GM23248 (cell line): ENCODE data around the gene ZNF710. TPM values are rescaled to one million over a fixed set of nuclear protein-coding genes. Genes with fewer than 3 reads are reported as not detected.

Source experiments
- DNase-seq: peaks from one replicate; pipeline ENCODE4 v3.0.0-alpha.2; 2015
- H2AFZ ChIP-seq: fragments of 200-600 bp; sonication (generic); 2 replicates; pipeline ENCODE4 v1.6.1; 2016; ENCODE audit warnings: antibody characterized with exemption
- H3F3A ChIP-seq: fragments of 200-600 bp; sonication (generic); 2 replicates; pipeline ENCODE4 v1.6.1; 2016; ENCODE audit warnings: mild to moderate bottlenecking, antibody characterized with exemption, mixed run types; ENCODE audit not compliant: insufficient read depth
- H3K27ac ChIP-seq: fragments of 200-600 bp; sonication (generic); 2 replicates; pipeline ENCODE4 v1.5.1; 2016; ENCODE audit warnings: mild to moderate bottlenecking
- H3K27me3 ChIP-seq: fragments of 200-600 bp; sonication (generic); replicated peaks from 2 replicates; pipeline ENCODE4 v1.6.1; 2016; ENCODE audit warnings: mild to moderate bottlenecking; ENCODE audit not compliant: insufficient read depth
- H3K36me3 ChIP-seq: fragments of 200-600 bp; sonication (generic); 2 replicates; pipeline ENCODE4 v1.6.1; 2016; ENCODE audit warnings: low read depth, mild to moderate bottlenecking
- H3K4me1 ChIP-seq: fragments of 200-600 bp; sonication (generic); 2 replicates; pipeline ENCODE4 v1.6.1; 2016; ENCODE audit warnings: mild to moderate bottlenecking; ENCODE audit not compliant: insufficient read depth
- H3K4me2 ChIP-seq: fragments of 200-600 bp; sonication (generic); one replicate; pipeline ENCODE4 v1.6.1; 2016; ENCODE audit warnings: mild to moderate bottlenecking; ENCODE audit not compliant: unreplicated experiment
- H3K4me3 ChIP-seq: fragments of 200-600 bp; sonication (generic); 2 replicates; pipeline ENCODE4 v1.5.1; 2016; ENCODE audit warnings: mild to moderate bottlenecking
- H3K79me2 ChIP-seq: fragments of 200-600 bp; sonication (generic); 2 replicates; pipeline ENCODE4 v1.6.1; 2016; ENCODE audit warnings: mild to moderate bottlenecking; ENCODE audit not compliant: insufficient read depth
- H3K9ac ChIP-seq: fragments of 200-600 bp; sonication (generic); 2 replicates; pipeline ENCODE4 v1.6.1; 2016; ENCODE audit warnings: mild to moderate bottlenecking
- H3K9me2 ChIP-seq: fragments of 200-600 bp; sonication (generic); 2 replicates; pipeline ENCODE4 v1.6.1; 2016; ENCODE audit warnings: mixed run types, mild to moderate bottlenecking, moderate library complexity; ENCODE audit not compliant: insufficient read depth
- H3K9me3 ChIP-seq: fragments of 200-600 bp; sonication (generic); one replicate; pipeline ENCODE4 v1.6.1; 2017; ENCODE audit warnings: low read depth
- H4K20me1 ChIP-seq: fragments of 200-600 bp; sonication (generic); 2 replicates; pipeline ENCODE4 v1.6.0; 2016; ENCODE audit not compliant: insufficient read depth
- EZH2 ChIP-seq: fragments of 200-600 bp; sonication (generic); IDR thresholded peaks from 2 replicates; pipeline ENCODE4 v1.6.1; 2018; ENCODE audit warnings: antibody characterized with exemption, mild to moderate bottlenecking; ENCODE audit not compliant: insufficient read depth, poor library complexity, severe bottlenecking
- EZH2phosphoT487 ChIP-seq: fragments of 200-600 bp; sonication (generic); IDR thresholded peaks from 2 replicates; pipeline ENCODE4 v1.6.1; 2018; ENCODE audit warnings: antibody characterized with exemption, moderate library complexity, mild to moderate bottlenecking, low read depth; ENCODE audit not compliant: insufficient read depth
- WGBS, 2 experiments: methylation state at CpG; one replicate each; pipeline ENCODE4 v1.1.6; 2015 to 2017; ENCODE audit warnings: low lambda C conversion rate in 2 of 2, low coverage in 1 of 2; ENCODE audit errors: missing lambda C conversion rate in 2 of 2; 5-methylcytosine and 5-hydroxymethylcytosine counted together
- in situ Hi-C: fragments of 300-500 bp; cut with MboI; formaldehyde crosslinking; loops from 2 replicates; pipeline ENCODE4 v1.15.0; 2020
- polyA plus RNA-seq: library from polyadenylated mRNA; unstranded; fragments of >200 nt; fragmentation: Nextera tagmentation; extraction: Ambion mirVana; gene quantifications from 2 replicates; pipeline ENCODE4 v1.2.1, GENCODE V29; 2016
- total RNA-seq: library from RNA; depleted of rRNA; stranded (reverse); fragments of >200 nt; shearing (Covaris generic); gene quantifications from 2 replicates; pipeline ENCODE4 v1.2.3, GENCODE V29; 2014

Gene ZNF710
- total and polyA plus RNA-seq, 2 experiments from 2014 or later: 2.9 to 12.0 TPM

DNA sequence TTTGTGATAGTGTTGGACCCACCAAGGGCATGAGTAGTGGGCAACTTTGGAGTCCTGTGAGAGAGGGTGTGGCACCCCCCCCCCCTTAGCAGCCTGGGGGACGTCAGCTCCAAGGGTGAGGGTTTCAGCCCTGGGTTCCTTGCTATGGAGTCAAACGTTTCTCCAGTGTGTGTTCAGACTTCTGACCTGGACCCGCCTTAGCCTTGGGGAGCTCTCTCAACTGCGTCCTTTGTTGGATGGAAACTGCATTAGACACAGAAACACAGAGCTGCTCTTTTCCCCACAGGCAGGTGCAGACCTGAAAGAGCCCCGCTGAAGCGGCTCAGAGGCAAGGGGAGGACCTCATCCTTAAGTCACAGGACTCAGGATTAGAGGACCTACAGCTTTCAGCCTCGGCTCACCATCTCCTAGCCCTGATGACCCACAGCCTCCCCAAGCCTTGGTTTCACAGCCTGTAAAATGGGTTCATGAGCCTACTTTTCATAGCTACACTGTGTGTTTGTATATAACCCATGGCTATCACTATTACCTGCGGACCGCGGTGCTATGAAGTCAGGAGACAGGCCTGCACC is 19.9 kb downstream of the ZNF710 start:
- H3K79me2 ChIP-seq: peaks cover 97% of the 10 kb centered on the region

GRCh38 chr15:90022345-90022744 is 21.2 kb downstream of the ZNF710 start:
- Histone ChIP-seq H3K27me3 (no peaks in the 10 kb centered on the region), H3K4me3 (no peak overlapping the region), H3F3A (no peaks in the 10 kb centered on the region), H3K9ac (no peak overlapping the region), H3K27ac (no peak overlapping the region), H3K4me1 (no peaks in the 10 kb centered on the region), H3K9me3 (no peaks in the 10 kb centered on the region), H2AFZ (no peak overlapping the region), H3K9me2 (no peaks in the 10 kb centered on the region), H3K79me2 (peaks cover 96% of the 10 kb centered on the region), H3K36me3 (no peaks in the 10 kb centered on the region), H3K4me2 (no peak overlapping the region), H4K20me1 (no peaks in the 10 kb centered on the region; the same call in 1 of the 2 replicates)
- DNase-seq: no peak
- WGBS, 2 experiments: 94 to 95% methylated on average over 6 of the region's 6 CpGs
- TF ChIP-seq EZH2phosphoT487 (no peak), EZH2 (no peak)
- in situ Hi-C loops: no loop called here

More for the DNA sequence above, 19.9 kb downstream of the ZNF710 start:
- H3F3A ChIP-seq: no peaks in the 10 kb centered on the region
- H3K27ac ChIP-seq: no peak overlapping the region
- no peak overlapping the region for H3K4me2 ChIP-seq
- DNase-seq: no peak
- in situ Hi-C loops: no loop called here
- H3K4me3 ChIP-seq: no peak overlapping the region
- no peaks in the 10 kb centered on the region for H3K9me3 ChIP-seq
- H3K9ac ChIP-seq: no peak overlapping the region
- TF ChIP-seq EZH2 (no peak), EZH2phosphoT487 (no peak)
- H3K9me2 ChIP-seq: no peaks in the 10 kb centered on the region
- 90 to 91% methylated on average over 10 of the region's 10 CpGs for WGBS, 2 experiments
- no peaks in the 10 kb centered on the region for H3K27me3 ChIP-seq
- no peak overlapping the region for H2AFZ ChIP-seq
- no peaks in the 10 kb centered on the region for H3K4me1 ChIP-seq
- H3K36me3 ChIP-seq: no peaks in the 10 kb centered on the region
- H4K20me1 ChIP-seq: no peaks in the 10 kb centered on the region; the same call in 1 of the 2 replicates

DNA sequence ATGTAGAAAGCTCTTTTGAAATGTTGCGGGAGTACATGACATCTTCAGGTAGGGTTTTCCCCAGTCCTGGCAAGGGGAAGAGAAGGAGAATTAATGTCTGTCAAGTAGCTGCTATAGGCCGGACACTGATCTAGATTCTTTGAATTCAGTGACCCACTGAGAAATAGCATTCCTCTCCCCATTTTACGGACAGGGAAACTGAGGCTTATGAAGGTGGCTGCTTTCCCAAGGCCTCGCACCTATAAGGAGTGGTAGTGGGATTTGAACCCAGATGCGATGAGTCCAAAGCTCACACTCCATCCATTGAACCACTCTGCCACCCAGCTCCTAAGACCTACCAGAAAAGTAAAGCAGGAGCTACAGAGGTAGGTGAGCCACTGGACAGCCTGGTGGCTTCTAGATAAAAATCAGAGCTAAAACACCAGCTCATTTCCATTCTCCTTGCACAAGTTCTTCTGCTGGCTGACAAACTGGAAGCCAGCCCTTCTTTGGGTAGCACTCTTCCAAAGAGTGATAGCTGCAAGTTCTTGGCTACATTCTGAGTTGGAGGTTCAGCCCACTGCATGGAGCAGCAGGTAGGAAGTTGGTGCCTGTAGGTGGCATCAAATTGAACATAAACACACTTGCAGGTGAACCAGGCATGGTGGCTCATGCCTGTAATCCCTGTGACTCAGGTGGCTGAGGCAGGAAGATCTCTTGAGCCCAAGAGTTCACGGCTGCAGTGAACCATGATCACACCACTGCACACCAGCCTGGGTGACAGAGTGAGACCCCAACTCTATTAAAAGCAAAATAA is 22.0 kb downstream of the ZNF710 start:
- H3K79me2 ChIP-seq: peaks cover 95% of the 10 kb centered on the region

DNA sequence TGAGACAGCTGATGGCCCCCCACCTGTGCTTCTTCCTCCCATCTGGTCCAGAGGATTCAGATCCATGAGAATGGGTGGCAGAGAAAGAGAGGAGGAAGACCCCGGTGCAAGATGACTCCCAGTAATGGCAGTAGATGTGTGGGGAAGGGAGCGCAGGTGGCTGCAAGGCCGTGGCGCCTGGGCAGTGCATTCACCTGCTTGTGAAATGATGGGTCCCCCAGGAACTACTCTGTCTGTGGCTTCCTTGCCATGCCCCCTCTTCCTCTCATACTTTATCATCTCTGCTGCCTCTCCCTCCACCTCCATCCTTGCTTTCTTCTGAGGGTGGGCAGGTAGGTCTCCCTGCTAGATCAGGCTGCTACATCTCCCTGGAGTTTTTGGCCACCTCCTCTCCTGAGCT is 23.3 kb downstream of the ZNF710 start:
- no peak for DNase-seq
- H3F3A ChIP-seq: no peaks in the 10 kb centered on the region
- H3K4me1 ChIP-seq: no peaks in the 10 kb centered on the region
- no peaks in the 10 kb centered on the region for H3K36me3 ChIP-seq
- WGBS, 2 experiments: 98 to 100% methylated on average over 4 of the region's 4 CpGs
- in situ Hi-C loops: no loop called here
- no peaks in the 10 kb centered on the region for H3K9me2 ChIP-seq
- H3K4me3 ChIP-seq: no peak overlapping the region
- peaks cover 95% of the 10 kb centered on the region for H3K79me2 ChIP-seq
- TF ChIP-seq EZH2phosphoT487 (no peak), EZH2 (no peak)
- no peaks in the 10 kb centered on the region for H3K27me3 ChIP-seq
- no peak overlapping the region for H2AFZ ChIP-seq
- H3K27ac ChIP-seq: no peak overlapping the region
- H3K9me3 ChIP-seq: no peaks in the 10 kb centered on the region
- H3K4me2 ChIP-seq: no peak overlapping the region
- no peaks in the 10 kb centered on the region for H4K20me1 ChIP-seq
- H3K9ac ChIP-seq: no peak overlapping the region

More for the DNA sequence above, 22.0 kb downstream of the ZNF710 start:
- Histone ChIP-seq H3K4me1 (no peaks in the 10 kb centered on the region), H3K4me2 (no peak overlapping the region), H3K9me3 (no peaks in the 10 kb centered on the region), H2AFZ (no peak overlapping the region), H3K9ac (no peak overlapping the region), H3K9me2 (no peaks in the 10 kb centered on the region), H3F3A (no peaks in the 10 kb centered on the region), H3K4me3 (no peak overlapping the region), H3K27me3 (no peaks in the 10 kb centered on the region), H3K36me3 (no peaks in the 10 kb centered on the region), H3K27ac (no peak overlapping the region), H4K20me1 (no peaks in the 10 kb centered on the region)
- in situ Hi-C loops: no loop called here
- no peak for DNase-seq
- 94% methylated on average over 6 of the region's 6 CpGs for WGBS, 2 experiments
- TF ChIP-seq EZH2phosphoT487 (no peak), EZH2 (no peak)
